MM.1S (cell line): ENCODE data around the gene MFRP.

Source experiments
- EZH2 ChIP-seq: fragments of 300-600 bp; sonication (generic); optimal IDR thresholded peaks from 2 replicates; pipeline ENCODE3; 2017; ENCODE audit warnings: low read depth, mild to moderate bottlenecking, antibody characterized with exemption, low read length, mixed read lengths
- EZH2phosphoT487 ChIP-seq: fragments of 300-600 bp; sonication (generic); IDR thresholded peaks from 2 replicates; pipeline ENCODE4 v1.6.1; 2018; ENCODE audit warnings: antibody characterized with exemption, low read length

DNA sequence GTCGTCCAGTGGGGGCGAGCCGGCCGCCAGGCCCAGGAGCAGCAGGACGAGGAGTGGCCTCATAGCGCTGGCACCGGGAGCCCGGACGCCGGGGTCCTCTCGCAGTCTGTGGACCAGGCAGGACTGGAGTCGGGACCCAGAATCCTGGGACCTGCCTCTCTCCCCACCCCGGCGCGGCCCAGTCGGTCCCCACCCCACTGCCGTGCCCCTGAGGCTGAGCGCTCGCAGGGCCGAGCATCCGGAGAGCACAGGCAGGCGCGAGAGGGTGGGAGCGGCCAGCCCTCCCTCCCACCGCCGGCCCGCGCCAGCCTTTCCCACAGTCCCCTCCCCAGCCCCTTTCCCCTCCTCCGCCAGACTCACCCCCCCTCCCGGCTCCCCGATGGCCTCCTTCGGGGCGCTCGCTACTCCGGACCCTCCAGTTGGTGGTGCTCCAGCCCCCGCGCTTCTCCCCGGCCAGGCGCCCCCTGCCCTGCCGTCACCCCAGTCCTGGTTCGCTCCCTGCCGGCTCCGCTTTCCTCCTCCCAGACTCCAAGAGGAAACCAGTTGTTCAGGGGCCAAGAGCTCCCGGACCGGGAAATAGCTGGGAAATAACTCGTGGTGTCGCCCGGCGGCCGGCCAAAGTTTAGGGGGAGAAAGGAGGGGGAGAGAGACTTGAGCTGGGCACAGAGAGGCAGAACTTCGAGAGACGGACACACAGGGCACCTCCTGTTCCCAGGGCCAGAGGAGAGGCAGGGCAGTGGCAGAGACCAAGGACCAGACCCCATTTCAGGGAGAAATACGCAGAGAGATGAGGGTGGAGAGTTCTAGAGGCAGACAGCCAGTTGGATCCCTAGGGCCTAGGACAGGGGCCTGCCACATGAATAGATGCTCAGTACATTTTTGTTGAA is 5.9 kb downstream of the MFRP start, which contains the start of gene C1QTNF5:
- TF ChIP-seq EZH2 = no peak
- no peak for TF ChIP-seq EZH2phosphoT487
